ENCODE measurements around the gene RHOT2.

RHOT2 gene

DNA sequence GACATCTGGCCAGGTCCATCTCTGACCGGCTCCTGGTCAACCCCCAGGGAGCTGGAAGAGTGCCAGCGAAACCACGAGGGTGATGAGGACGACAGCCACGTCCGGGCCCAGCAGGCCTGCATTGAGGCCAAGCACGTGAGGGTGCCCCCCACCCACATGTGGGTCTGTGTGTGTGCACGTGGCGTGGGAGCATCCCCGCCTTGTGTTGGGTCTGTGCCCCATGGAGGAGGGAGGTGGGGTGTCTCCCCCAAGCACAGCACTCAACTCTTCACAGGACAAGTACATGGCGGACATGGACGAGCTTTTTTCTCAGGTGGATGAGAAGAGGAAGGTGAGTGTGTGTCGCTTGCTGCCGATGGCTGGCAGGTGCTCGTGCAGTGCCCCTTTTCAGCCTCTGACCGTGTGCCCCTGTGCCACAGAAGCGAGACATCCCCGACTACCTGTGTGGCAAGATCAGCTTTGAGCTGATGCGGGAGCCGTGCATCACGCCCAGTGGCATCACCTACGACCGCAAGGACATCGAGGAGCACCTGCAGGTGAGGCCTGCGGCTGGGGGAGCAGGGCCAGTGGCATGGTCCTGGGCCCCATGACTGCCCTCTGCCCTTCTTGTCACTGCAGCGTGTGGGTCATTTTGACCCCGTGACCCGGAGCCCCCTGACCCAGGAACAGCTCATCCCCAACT lies 14.0 kb downstream of the RHOT2 start:
- peaks cover 18% of the 10 kb centered on the region for H3K79me2 ChIP-seq (ENCODE audit: insufficient read depth, low read depth)
- no peak overlapping the region for H2AFZ ChIP-seq (ENCODE audit: low read depth)
- TF ChIP-seq, protein P1, sequence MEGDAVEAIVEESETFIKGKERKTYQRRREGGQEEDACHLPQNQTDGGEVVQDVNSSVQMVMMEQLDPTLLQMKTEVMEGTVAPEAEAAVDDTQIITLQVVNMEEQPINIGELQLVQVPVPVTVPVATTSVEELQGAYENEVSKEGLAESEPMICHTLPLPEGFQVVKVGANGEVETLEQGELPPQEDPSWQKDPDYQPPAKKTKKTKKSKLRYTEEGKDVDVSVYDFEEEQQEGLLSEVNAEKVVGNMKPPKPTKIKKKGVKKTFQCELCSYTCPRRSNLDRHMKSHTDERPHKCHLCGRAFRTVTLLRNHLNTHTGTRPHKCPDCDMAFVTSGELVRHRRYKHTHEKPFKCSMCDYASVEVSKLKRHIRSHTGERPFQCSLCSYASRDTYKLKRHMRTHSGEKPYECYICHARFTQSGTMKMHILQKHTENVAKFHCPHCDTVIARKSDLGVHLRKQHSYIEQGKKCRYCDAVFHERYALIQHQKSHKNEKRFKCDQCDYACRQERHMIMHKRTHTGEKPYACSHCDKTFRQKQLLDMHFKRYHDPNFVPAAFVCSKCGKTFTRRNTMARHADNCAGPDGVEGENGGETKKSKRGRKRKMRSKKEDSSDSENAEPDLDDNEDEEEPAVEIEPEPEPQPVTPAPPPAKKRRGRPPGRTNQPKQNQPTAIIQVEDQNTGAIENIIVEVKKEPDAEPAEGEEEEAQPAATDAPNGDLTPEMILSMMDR (conservative IDR thresholded peaks at IDR 0.05; ENCODE audit: low read depth, low read length): no peak
- no peak overlapping the region for H3K9ac ChIP-seq
- no peaks in the 10 kb centered on the region for H3K4me1 ChIP-seq (ENCODE audit: low read depth, poor library complexity, severe bottlenecking)
- H3K4me2 ChIP-seq: peak overlapping the region; percentile 91
- no peaks in the 10 kb centered on the region for H3K27me3 ChIP-seq (ENCODE audit: insufficient read depth, low read depth)
- H4K20me1 ChIP-seq (ENCODE audit: insufficient read depth): no peaks in the 10 kb centered on the region
- no peaks in the 10 kb centered on the region; the same call in 1 of the 2 replicates for H3K36me3 ChIP-seq (ENCODE audit: insufficient read depth)
- no peak overlapping the region for H3K4me3 ChIP-seq (IDR thresholded peaks at IDR 0.05; ENCODE audit: insufficient read depth, low read depth, low read length)
- no peak overlapping the region for H3K27ac ChIP-seq

DNA sequence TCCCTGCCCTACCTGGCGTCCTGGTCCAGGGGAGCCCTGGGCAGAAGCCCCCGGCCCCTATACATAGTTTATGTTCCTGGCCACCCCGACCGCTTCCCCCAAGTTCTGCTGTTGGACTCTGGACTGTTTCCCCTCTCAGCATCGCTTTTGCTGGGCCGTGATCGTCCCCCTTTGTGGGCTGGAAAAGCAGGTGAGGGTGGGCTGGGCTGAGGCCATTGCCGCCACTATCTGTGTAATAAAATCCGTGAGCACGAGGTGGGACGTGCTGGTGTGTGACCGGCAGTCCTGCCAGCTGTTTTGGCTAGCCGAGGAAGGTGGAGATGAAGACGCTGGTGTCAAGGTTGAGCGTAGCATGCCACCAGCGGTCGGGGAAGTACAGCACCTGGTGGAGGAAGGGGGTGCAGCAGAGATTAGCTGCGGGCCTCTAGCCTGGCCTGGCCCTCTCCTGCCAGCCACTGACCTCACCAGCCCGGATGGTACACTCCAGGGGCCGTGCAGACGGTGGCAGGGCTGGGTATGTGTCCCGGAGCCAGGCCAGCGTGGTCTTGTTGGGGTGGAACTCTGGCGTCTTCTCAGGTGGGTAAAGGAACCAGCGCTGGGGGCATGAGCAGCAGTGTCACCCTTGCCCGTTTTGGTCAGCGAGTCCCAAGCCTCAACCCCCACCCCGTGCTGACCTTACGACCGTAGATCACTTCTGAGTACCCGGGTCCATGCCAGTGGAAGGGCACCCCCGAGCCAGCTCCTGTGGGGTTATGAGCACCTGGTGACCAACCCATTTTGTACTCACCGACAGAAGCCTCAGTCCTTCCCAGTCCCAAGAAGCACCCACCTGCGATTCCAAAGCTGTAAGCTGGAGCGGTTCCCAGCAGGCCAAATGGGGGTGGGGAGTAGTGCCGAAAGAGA lies 14.8 kb downstream of the RHOT2 start:
- H3K4me2 ChIP-seq: no peak overlapping the region
- no peak overlapping the region for H3K27ac ChIP-seq
- no peaks in the 10 kb centered on the region for H3K4me1 ChIP-seq (ENCODE audit: low read depth, poor library complexity, severe bottlenecking)
- H4K20me1 ChIP-seq (ENCODE audit: insufficient read depth): no peaks in the 10 kb centered on the region
- TF ChIP-seq, protein P1 (conservative IDR thresholded peaks at IDR 0.05; ENCODE audit: low read depth, low read length): no peak
- peaks cover 18% of the 10 kb centered on the region for H3K79me2 ChIP-seq (ENCODE audit: insufficient read depth, low read depth)
- H3K4me3 ChIP-seq (IDR thresholded peaks at IDR 0.05; ENCODE audit: insufficient read depth, low read depth, low read length): no peak overlapping the region
- H3K27me3 ChIP-seq (ENCODE audit: insufficient read depth, low read depth): no peaks in the 10 kb centered on the region
- H2AFZ ChIP-seq (ENCODE audit: low read depth): no peak overlapping the region
- no peaks in the 10 kb centered on the region; the same call in 1 of the 2 replicates for H3K36me3 ChIP-seq (ENCODE audit: insufficient read depth)
- H3K9ac ChIP-seq: no peak overlapping the region

GRCh38 chr16:683396-684070 lies 15.6 kb downstream of the RHOT2 start:
- Histone ChIP-seq H2AFZ (ENCODE audit: low read depth) (no peak overlapping the region), H3K27me3 (ENCODE audit: insufficient read depth, low read depth) (no peaks in the 10 kb centered on the region), H3K4me2 (no peak overlapping the region)

More at GRCh38 chr16:683396-684070, 15.6 kb downstream of the RHOT2 start:
- no peak overlapping the region for H3K4me3 ChIP-seq (IDR thresholded peaks at IDR 0.05; ENCODE audit: insufficient read depth, low read depth, low read length)
- H3K79me2 ChIP-seq (ENCODE audit: insufficient read depth, low read depth): peaks cover 18% of the 10 kb centered on the region
- no peak overlapping the region for H3K9ac ChIP-seq
- no peaks in the 10 kb centered on the region for H3K4me1 ChIP-seq (ENCODE audit: low read depth, poor library complexity, severe bottlenecking)
- no peaks in the 10 kb centered on the region for H4K20me1 ChIP-seq (ENCODE audit: insufficient read depth)
- H3K27ac ChIP-seq: no peak overlapping the region
- TF ChIP-seq, protein P1 (conservative IDR thresholded peaks at IDR 0.05; ENCODE audit: low read depth, low read length): no peak
- H3K36me3 ChIP-seq (ENCODE audit: insufficient read depth): no peaks in the 10 kb centered on the region; the same call in 1 of the 2 replicates

All from KMS-11 (cell line).